Right atrium auricular region (tissue), 2 donors: ENCODE measurements around the gene NPFF. TPM values are rescaled to one million over a fixed set of nuclear protein-coding genes. Genes with fewer than 3 reads are reported as not detected.
A peak's percentile ranks its signal among the peaks of the same experiment; 100 is the strongest.

Experiments used
- DNase-seq: peaks from one replicate; pipeline ENCODE4 v3.0.0-alpha.2; 2019; ENCODE audit warnings: low spot score
- H3K27ac ChIP-seq, 2 donors: fragments of 200-600 bp; sonication (generic); 1 replicate in 1 of 2; 2 replicates in 1 of 2; pipeline ENCODE4 v1.5.1; 2016 to 2019
- H3K27me3 ChIP-seq, 2 donors: fragments of 200-600 bp; sonication (generic); one replicate each; pipeline versions ENCODE4 v1.5.1 to v1.6.0; 2017 to 2019
- H3K36me3 ChIP-seq: fragments of 200-600 bp; sonication (generic); one replicate; pipeline ENCODE4 v1.5.1; 2016
- H3K4me1 ChIP-seq, 2 donors: fragments of 200-600 bp; sonication (generic); one replicate each; pipeline versions ENCODE4 v1.5.1 to v1.6.0; 2017 to 2019
- H3K4me3 ChIP-seq, 2 donors: fragments of 200-600 bp; sonication (generic); 1 replicate in 1 of 2; 2 replicates in 1 of 2; pipeline ENCODE4 v1.5.1; 2017 to 2019; ENCODE audit warnings: mild to moderate bottlenecking in 1 of 2, moderate library complexity in 1 of 2
- H3K9me3 ChIP-seq, 2 donors: fragments of 200-600 bp; sonication (generic); one replicate each; pipeline ENCODE4 v1.5.1; 2019
- CTCF ChIP-seq, 2 donors: fragments of 200-600 bp; sonication (generic); IDR thresholded peaks; one replicate each; pipeline ENCODE4 v1.5.1; 2019; ENCODE audit warnings: antibody characterized with exemption in 2 of 2
- total RNA-seq, 2 donors: library from RNA; depleted of rRNA; stranded (reverse); fragments of >200 nt; gene quantifications; one replicate each; pipeline ENCODE4 v1.1.0, GENCODE V29; 2016

NPFF gene
- total RNA-seq, 2 donors from 2014 or later = not detected

- DNase-seq = no peak
Measured at GRCh38 chr12:53461059-53461458, 46.2 kb downstream of the NPFF start.

DNA sequence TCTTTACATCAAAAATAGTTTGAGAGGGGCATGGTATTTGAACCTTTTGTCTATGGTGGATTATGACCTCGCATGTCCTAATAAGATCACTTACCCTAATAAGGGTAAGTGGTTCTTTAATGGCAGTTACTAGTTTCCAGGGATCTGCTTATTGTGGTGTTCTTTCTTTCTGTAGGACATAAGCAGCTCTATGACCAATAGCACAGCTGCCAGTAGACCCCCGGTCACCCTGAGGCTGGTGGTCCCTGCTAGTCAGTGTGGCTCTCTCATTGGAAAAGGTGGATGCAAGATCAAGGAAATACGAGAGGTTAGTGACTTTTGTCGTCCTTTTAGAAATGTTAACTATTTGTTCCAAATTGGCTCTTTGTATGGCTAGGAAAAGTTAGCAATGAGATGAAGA is 48.2 kb downstream of the NPFF start:
- no peaks in the 10 kb centered on the region for H3K27me3 ChIP-seq
- peaks cover 100% of the 10 kb centered on the region for H3K36me3 ChIP-seq
- DNase-seq = no peak
- H3K4me3 ChIP-seq = no peak overlapping the region
- H3K4me1 ChIP-seq = peaks cover 0 to 65% of the 10 kb centered on the region in 2 donors
- H3K9me3 ChIP-seq = no peaks in the 10 kb centered on the region
- H3K27ac ChIP-seq = no peak overlapping the region
- TF ChIP-seq CTCF (IDR thresholded peaks at IDR 0.05) = no peak

More at GRCh38 chr12:53461059-53461458, 46.2 kb downstream of the NPFF start:
- Histone ChIP-seq H3K27ac (peak overlapping the region in 1 of 2 donors; percentile 55), H3K27me3 (no peaks in the 10 kb centered on the region), H3K36me3 (peaks cover 100% of the 10 kb centered on the region), H3K9me3 (no peaks in the 10 kb centered on the region), H3K4me1 (peaks cover 0 to 69% of the 10 kb centered on the region in 2 donors), H3K4me3 (no peak overlapping the region)
- no peak for TF ChIP-seq CTCF (IDR thresholded peaks at IDR 0.05)

Other genes with a start within 250 kb of the NPFF start
- gene ESPL1, start 239.2 kb downstream of the NPFF start, total RNA-seq = under 1 TPM; 0.12 to 0.59 TPM
- gene PFDN5, start 211.9 kb downstream of the NPFF start, total RNA-seq = 100 to 1,000 TPM; 416 to 549 TPM
- gene MYG1, start 207.8 kb downstream of the NPFF start, total RNA-seq = 10 to 100 TPM; 26.9 to 28.3 TPM
- gene AAAS, start 185.9 kb downstream of the NPFF start, total RNA-seq = 10 to 100 TPM; 30.4 to 30.8 TPM
- gene SP7, start 171.1 kb downstream of the NPFF start, total RNA-seq = not detected
- gene SP1, start 127.3 kb downstream of the NPFF start, total RNA-seq = 10 to 100 TPM; 21.2 to 36.6 TPM
- gene AMHR2, start 83.6 kb downstream of the NPFF start, total RNA-seq = under 1 TPM; 0.37 to 0.47 TPM
- 10 to 100 TPM; 38.8 to 60.6 TPM for gene PRR13, start 65.8 kb downstream of the NPFF start, total RNA-seq
- gene PCBP2, start 55.4 kb downstream of the NPFF start, total RNA-seq = 100 to 1,000 TPM; 288 to 378 TPM
- gene MAP3K12, start 8.0 kb downstream of the NPFF start, total RNA-seq = 1 to 10 TPM; 2.6 to 9.8 TPM
- 10 to 100 TPM; 11.1 to 18.9 TPM for gene TARBP2, start 6.2 kb downstream of the NPFF start, total RNA-seq
- 10 to 100 TPM; 22.1 to 24.7 TPM for gene ATF7, start 118.9 kb upstream of the NPFF start, total RNA-seq
- 100 to 1,000 TPM; 481 to 659 TPM for gene ATP5MC2, start 168.6 kb upstream of the NPFF start, total RNA-seq
- gene CALCOCO1, start 220.0 kb upstream of the NPFF start, total RNA-seq = 100 to 1,000 TPM; 182 to 232 TPM
- gene CISTR, start 244.5 kb upstream of the NPFF start, total RNA-seq = 1 to 10 TPM in 1 of 2 donors, not detected in 1; 3.7 TPM